K562 (cell line): ENCODE measurements around the gene SEMA3C.

ENCODE experiments used
- CEBPB ChIP-seq: fragments of 450-650 bp; IDR thresholded peaks from 2 replicates; pipeline ENCODE4 v1.6.1; 2016; ENCODE audit warnings: missing genetic modification characterization, missing compliant biosample characterization
- CHD2 ChIP-seq: IDR thresholded peaks from 2 replicates; pipeline ENCODE4 v1.6.1; 2011; ENCODE audit warnings: low read depth, low read length
- ESRRA ChIP-seq: fragments of 450-650 bp; IDR thresholded peaks from 2 replicates; pipeline ENCODE4 v1.6.1; 2014; ENCODE audit warnings: low read depth, mild to moderate bottlenecking, moderate library complexity, borderline replicate concordance
- MTA3 ChIP-seq: fragments of 450-650 bp; formaldehyde crosslinking; IDR thresholded peaks from 2 replicates; pipeline ENCODE4 v1.6.1; 2017; ENCODE audit warnings: mild to moderate bottlenecking, borderline replicate concordance
- POLR2A ChIP-seq: fragments of 450-650 bp; conservative IDR thresholded peaks from 2 replicates; pipeline ENCODE4 v1.6.1; 2016
- SMARCE1 ChIP-seq: fragments of 450-650 bp; IDR thresholded peaks from 2 replicates; pipeline ENCODE4 v1.7.1; 2016; ENCODE audit warnings: mild to moderate bottlenecking
- TAF1 ChIP-seq: IDR thresholded peaks from 2 replicates; pipeline ENCODE4 v1.6.1; 2011; ENCODE audit warnings: mild to moderate bottlenecking, low read length, moderate library complexity; ENCODE audit not compliant: insufficient read depth, control insufficient read depth, severe bottlenecking; ENCODE audit errors: extremely low read depth
- ZNF253 ChIP-seq: fragments of 250-450 bp; sonication (Bioruptor Pico); conservative IDR thresholded peaks from 2 replicates; pipeline ENCODE4 v1.6.1; 2021; ENCODE audit warnings: mild to moderate bottlenecking
- ZNF274 ChIP-seq: IDR thresholded peaks from 2 replicates; pipeline ENCODE4 v1.6.1; 2011; ENCODE audit warnings: low read depth, mild to moderate bottlenecking, low read length, moderate library complexity, borderline replicate concordance
- ZNF644 ChIP-seq: fragments of 200-800 bp; sonication (Bioruptor generic); IDR thresholded peaks from 2 replicates; pipeline ENCODE4 v1.6.1; 2016; ENCODE audit warnings: low read depth, missing genetic modification characterization, missing compliant biosample characterization
- TF ChIP-seq, protein P1 (sequence below): fragments of 250-450 bp; sonication (Bioruptor Pico); IDR thresholded peaks from 2 replicates; pipeline ENCODE4 v1.4.0; 2020
- TF ChIP-seq, protein P2 (sequence below), 3 experiments: IDR thresholded peaks in 2 of 3; conservative IDR thresholded peaks in 1 of 3; 2 replicates each; pipeline ENCODE4 v1.5.1; 2011 to 2012; ENCODE audit warnings: low read length in 3 of 3, mild to moderate bottlenecking in 3 of 3, control low read depth in 2 of 3, improper control_type of control experiment in 1 of 3, inconsistent platforms in 1 of 3, low read depth in 1 of 3, mixed read lengths in 1 of 3, moderate library complexity in 1 of 3; ENCODE audit not compliant: insufficient read depth in 2 of 3

DNA sequence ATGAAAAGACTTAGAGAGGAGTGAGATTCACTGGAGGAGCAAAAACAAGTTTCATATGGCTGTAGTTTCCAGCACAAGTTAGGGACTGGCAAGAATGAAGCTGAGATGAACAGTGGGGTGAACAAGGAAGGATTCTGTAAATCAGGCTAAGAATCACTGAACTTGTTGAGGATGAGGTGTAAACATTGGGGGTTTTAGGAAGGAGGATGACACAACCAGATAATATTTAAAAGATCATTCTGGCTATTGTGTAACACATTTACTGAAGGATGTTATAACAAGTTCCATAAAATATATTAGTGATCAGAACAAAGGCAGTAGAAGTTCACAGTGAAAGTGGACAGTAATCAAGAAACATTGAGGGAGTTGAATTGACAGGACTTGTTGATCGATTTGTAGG is 211.5 kb downstream of the SEMA3C start:
- TF ChIP-seq SMARCE1 (no peak), ESRRA (no peak), ZNF274 (no peak), POLR2A (no peak), ZNF644 (no peak), CEBPB (tag) (no peak), CHD2 (no peak), TAF1 (no peak), ZNF253 (CRISPR knock-in tag) (no peak), MTA3 (no peak)
- TF ChIP-seq, protein P1, sequence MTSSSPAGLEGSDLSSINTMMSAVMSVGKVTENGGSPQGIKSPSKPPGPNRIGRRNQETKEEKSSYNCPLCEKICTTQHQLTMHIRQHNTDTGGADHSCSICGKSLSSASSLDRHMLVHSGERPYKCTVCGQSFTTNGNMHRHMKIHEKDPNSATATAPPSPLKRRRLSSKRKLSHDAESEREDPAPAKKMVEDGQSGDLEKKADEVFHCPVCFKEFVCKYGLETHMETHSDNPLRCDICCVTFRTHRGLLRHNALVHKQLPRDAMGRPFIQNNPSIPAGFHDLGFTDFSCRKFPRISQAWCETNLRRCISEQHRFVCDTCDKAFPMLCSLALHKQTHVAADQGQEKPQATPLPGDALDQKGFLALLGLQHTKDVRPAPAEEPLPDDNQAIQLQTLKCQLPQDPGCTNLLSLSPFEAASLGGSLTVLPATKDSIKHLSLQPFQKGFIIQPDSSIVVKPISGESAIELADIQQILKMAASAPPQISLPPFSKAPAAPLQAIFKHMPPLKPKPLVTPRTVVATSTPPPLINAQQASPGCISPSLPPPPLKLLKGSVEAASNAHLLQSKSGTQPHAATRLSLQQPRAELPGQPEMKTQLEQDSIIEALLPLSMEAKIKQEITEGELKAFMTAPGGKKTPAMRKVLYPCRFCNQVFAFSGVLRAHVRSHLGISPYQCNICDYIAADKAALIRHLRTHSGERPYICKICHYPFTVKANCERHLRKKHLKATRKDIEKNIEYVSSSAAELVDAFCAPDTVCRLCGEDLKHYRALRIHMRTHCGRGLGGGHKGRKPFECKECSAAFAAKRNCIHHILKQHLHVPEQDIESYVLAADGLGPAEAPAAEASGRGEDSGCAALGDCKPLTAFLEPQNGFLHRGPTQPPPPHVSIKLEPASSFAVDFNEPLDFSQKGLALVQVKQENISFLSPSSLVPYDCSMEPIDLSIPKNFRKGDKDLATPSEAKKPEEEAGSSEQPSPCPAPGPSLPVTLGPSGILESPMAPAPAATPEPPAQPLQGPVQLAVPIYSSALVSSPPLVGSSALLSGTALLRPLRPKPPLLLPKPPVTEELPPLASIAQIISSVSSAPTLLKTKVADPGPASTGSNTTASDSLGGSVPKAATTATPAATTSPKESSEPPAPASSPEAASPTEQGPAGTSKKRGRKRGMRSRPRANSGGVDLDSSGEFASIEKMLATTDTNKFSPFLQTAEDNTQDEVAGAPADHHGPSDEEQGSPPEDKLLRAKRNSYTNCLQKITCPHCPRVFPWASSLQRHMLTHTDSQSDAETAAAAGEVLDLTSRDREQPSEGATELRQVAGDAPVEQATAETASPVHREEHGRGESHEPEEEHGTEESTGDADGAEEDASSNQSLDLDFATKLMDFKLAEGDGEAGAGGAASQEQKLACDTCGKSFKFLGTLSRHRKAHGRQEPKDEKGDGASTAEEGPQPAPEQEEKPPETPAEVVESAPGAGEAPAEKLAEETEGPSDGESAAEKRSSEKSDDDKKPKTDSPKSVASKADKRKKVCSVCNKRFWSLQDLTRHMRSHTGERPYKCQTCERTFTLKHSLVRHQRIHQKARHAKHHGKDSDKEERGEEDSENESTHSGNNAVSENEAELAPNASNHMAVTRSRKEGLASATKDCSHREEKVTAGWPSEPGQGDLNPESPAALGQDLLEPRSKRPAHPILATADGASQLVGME (CRISPR knock-in tag): no peak
- TF ChIP-seq, protein P2, sequence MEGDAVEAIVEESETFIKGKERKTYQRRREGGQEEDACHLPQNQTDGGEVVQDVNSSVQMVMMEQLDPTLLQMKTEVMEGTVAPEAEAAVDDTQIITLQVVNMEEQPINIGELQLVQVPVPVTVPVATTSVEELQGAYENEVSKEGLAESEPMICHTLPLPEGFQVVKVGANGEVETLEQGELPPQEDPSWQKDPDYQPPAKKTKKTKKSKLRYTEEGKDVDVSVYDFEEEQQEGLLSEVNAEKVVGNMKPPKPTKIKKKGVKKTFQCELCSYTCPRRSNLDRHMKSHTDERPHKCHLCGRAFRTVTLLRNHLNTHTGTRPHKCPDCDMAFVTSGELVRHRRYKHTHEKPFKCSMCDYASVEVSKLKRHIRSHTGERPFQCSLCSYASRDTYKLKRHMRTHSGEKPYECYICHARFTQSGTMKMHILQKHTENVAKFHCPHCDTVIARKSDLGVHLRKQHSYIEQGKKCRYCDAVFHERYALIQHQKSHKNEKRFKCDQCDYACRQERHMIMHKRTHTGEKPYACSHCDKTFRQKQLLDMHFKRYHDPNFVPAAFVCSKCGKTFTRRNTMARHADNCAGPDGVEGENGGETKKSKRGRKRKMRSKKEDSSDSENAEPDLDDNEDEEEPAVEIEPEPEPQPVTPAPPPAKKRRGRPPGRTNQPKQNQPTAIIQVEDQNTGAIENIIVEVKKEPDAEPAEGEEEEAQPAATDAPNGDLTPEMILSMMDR (IDR thresholded peaks at IDR 0.05 in 2 of 3, conservative IDR thresholded peaks at IDR 0.05 in 1 of 3; ENCODE audit: insufficient read depth in 2 of 3, low read depth in 1 of 3, low read length in 3 of 3): no peak
